ENCODE data around the gene C2orf15.
"Not testable (repeated sequence)": the region's sequence is repeated elsewhere in the genome, so short reads cannot be mapped to it uniquely, and the experiment has no call there.

Gene C2orf15

GRCh38 chr2:99188357-99188756, 46.9 kb downstream of the C2orf15 start:
- Histone ChIP-seq H3K4me1 (ENCODE audit: control insufficient read depth in 2 of 2, insufficient read depth in 1 of 2, low read depth in 1 of 2, low read length in 2 of 2) (no peaks in the 10 kb centered on the region), H3K79me1 (ENCODE audit: low read depth, low read length) (peaks cover 2% of the 10 kb centered on the region), H3K4me2 (ENCODE audit: insufficient read depth, low read length, poor library complexity, severe bottlenecking) (no peak overlapping the region), H3K27me3 (ENCODE audit: control insufficient read depth in 3 of 3, insufficient read depth in 3 of 3, low read depth in 1 of 3, low read length in 3 of 3) (no peaks in the 10 kb centered on the region), H2BK120ac (ENCODE audit: low read depth, low read length) (no peak overlapping the region), H2BK12ac (ENCODE audit: low read length) (no peak overlapping the region), H3K9ac (ENCODE audit: low read depth, low read length, poor library complexity) (no peak overlapping the region), H3K23ac (ENCODE audit: low read depth, low read length, poor library complexity) (no peak overlapping the region), H3K18ac (ENCODE audit: low read length) (no peak overlapping the region), H3K14ac (ENCODE audit: low read length) (no peak overlapping the region), H2AFZ (ENCODE audit: low read length) (no peak overlapping the region), H4K8ac (ENCODE audit: low read depth, low read length) (no peak overlapping the region), H3K4ac (ENCODE audit: low read length) (no peak overlapping the region), H2AK5ac (ENCODE audit: low read depth, low read length) (no peak overlapping the region), H3K4me3 (ENCODE audit: low read length in 2 of 2) (no peak overlapping the region), H2BK5ac (ENCODE audit: low read length) (no peak overlapping the region), H4K91ac (ENCODE audit: low read depth, low read length, poor library complexity) (no peak overlapping the region), H2BK15ac (ENCODE audit: low read length) (no peak overlapping the region), H3K36me3 (replicated peaks in 1 of 2; ENCODE audit: control insufficient read depth in 2 of 2, insufficient read depth in 2 of 2, low read length in 2 of 2) (peaks cover 6 to 71% of the 10 kb centered on the region in 2 donors), H3K9me3 (replicated peaks in 1 of 2; ENCODE audit: control insufficient read depth in 2 of 2, insufficient read depth in 1 of 2, low read depth in 1 of 2, low read length in 2 of 2) (peaks cover 2 to 4% of the 10 kb centered on the region in 2 donors), H3K27ac (replicated peaks; ENCODE audit: low read length) (no peak overlapping the region)
- no peak for DNase-seq (ENCODE audit: low spot score)
- no CpG with 5 or more reads among the region's 3 CpGs for WGBS, 2 donors (ENCODE audit: extremely low coverage in 2 of 2, insufficient read length in 2 of 2, insufficient replicate concordance in 1 of 2)

- H2AFZ ChIP-seq (ENCODE audit: low read length), result no peak overlapping the region
Observed at GRCh38 chr2:99190548-99190947, 49.0 kb downstream of the C2orf15 start.

GRCh38 chr2:99192364-99192763, 50.9 kb downstream of the C2orf15 start:
- H2BK12ac ChIP-seq (ENCODE audit: low read length); H3K9me3 ChIP-seq (replicated peaks in 1 of 2; ENCODE audit: control insufficient read depth in 2 of 2, insufficient read depth in 1 of 2, low read depth in 1 of 2, low read length in 2 of 2); H3K79me1 ChIP-seq (ENCODE audit: low read depth, low read length); H3K14ac ChIP-seq (ENCODE audit: low read length); H2AK5ac ChIP-seq (ENCODE audit: low read depth, low read length); H4K91ac ChIP-seq (ENCODE audit: low read depth, low read length, poor library complexity); H3K4me1 ChIP-seq (ENCODE audit: control insufficient read depth in 2 of 2, insufficient read depth in 1 of 2, low read depth in 1 of 2, low read length in 2 of 2); H3K23ac ChIP-seq (ENCODE audit: low read depth, low read length, poor library complexity); H3K4me2 ChIP-seq (ENCODE audit: insufficient read depth, low read length, poor library complexity, severe bottlenecking); H3K27me3 ChIP-seq (ENCODE audit: control insufficient read depth in 3 of 3, insufficient read depth in 3 of 3, low read depth in 1 of 3, low read length in 3 of 3); H4K8ac ChIP-seq (ENCODE audit: low read depth, low read length); H2BK15ac ChIP-seq (ENCODE audit: low read length); H3K4ac ChIP-seq (ENCODE audit: low read length); H2AFZ ChIP-seq (ENCODE audit: low read length); H3K9ac ChIP-seq (ENCODE audit: low read depth, low read length, poor library complexity); DNase-seq (ENCODE audit: low spot score); H3K18ac ChIP-seq (ENCODE audit: low read length); H2BK120ac ChIP-seq (ENCODE audit: low read depth, low read length); H2BK5ac ChIP-seq (ENCODE audit: low read length); H3K4me3 ChIP-seq (ENCODE audit: low read length in 2 of 2); H3K27ac ChIP-seq (replicated peaks; ENCODE audit: low read length): not testable (repeated sequence)
- no CpG with 5 or more reads among the region's 4 CpGs for WGBS, 2 donors (ENCODE audit: extremely low coverage in 2 of 2, insufficient read length in 2 of 2, insufficient replicate concordance in 1 of 2)
- peaks cover 12 to 91% of the 10 kb centered on the region in 2 donors for H3K36me3 ChIP-seq (replicated peaks in 1 of 2; ENCODE audit: control insufficient read depth in 2 of 2, insufficient read depth in 2 of 2, low read length in 2 of 2)

More at GRCh38 chr2:99190548-99190947, 49.0 kb downstream of the C2orf15 start:
- no peak for DNase-seq (ENCODE audit: low spot score)
- Histone ChIP-seq H3K9me3 (replicated peaks in 1 of 2; ENCODE audit: control insufficient read depth in 2 of 2, insufficient read depth in 1 of 2, low read depth in 1 of 2, low read length in 2 of 2) (peaks cover 0 to 2% of the 10 kb centered on the region in 2 donors), H4K8ac (ENCODE audit: low read depth, low read length) (no peak overlapping the region), H3K18ac (ENCODE audit: low read length) (no peak overlapping the region), H2AK5ac (ENCODE audit: low read depth, low read length) (no peak overlapping the region), H3K23ac (ENCODE audit: low read depth, low read length, poor library complexity) (no peak overlapping the region), H3K4me3 (ENCODE audit: low read length in 2 of 2) (no peak overlapping the region), H3K4ac (ENCODE audit: low read length) (no peak overlapping the region), H3K79me1 (ENCODE audit: low read depth, low read length) (no peaks in the 10 kb centered on the region), H3K4me1 (ENCODE audit: control insufficient read depth in 2 of 2, insufficient read depth in 1 of 2, low read depth in 1 of 2, low read length in 2 of 2) (no peaks in the 10 kb centered on the region), H2BK12ac (ENCODE audit: low read length) (no peak overlapping the region), H3K14ac (ENCODE audit: low read length) (no peak overlapping the region), H3K4me2 (ENCODE audit: insufficient read depth, low read length, poor library complexity, severe bottlenecking) (no peak overlapping the region), H4K91ac (ENCODE audit: low read depth, low read length, poor library complexity) (no peak overlapping the region), H2BK5ac (ENCODE audit: low read length) (no peak overlapping the region), H2BK15ac (ENCODE audit: low read length) (no peak overlapping the region), H3K9ac (ENCODE audit: low read depth, low read length, poor library complexity) (no peak overlapping the region), H3K36me3 (replicated peaks in 1 of 2; ENCODE audit: control insufficient read depth in 2 of 2, insufficient read depth in 2 of 2, low read length in 2 of 2) (peaks cover 6 to 85% of the 10 kb centered on the region in 2 donors), H3K27me3 (ENCODE audit: control insufficient read depth in 3 of 3, insufficient read depth in 3 of 3, low read depth in 1 of 3, low read length in 3 of 3) (no peaks in the 10 kb centered on the region), H2BK120ac (ENCODE audit: low read depth, low read length) (no peak overlapping the region), H3K27ac (replicated peaks; ENCODE audit: low read length) (no peak overlapping the region)
- no CpG with 5 or more reads among the region's 1 CpG for WGBS, 2 donors (ENCODE audit: extremely low coverage in 2 of 2, insufficient read length in 2 of 2, insufficient replicate concordance in 1 of 2)

GRCh38 chr2:99198103-99198841, 56.8 kb downstream of the C2orf15 start:
- Histone ChIP-seq H3K23ac (ENCODE audit: low read depth, low read length, poor library complexity) (no peak overlapping the region), H3K4ac (ENCODE audit: low read length) (no peak overlapping the region), H3K4me3 (ENCODE audit: low read length in 2 of 2) (no peak overlapping the region), H3K9ac (ENCODE audit: low read depth, low read length, poor library complexity) (no peak overlapping the region), H2AK5ac (ENCODE audit: low read depth, low read length) (no peak overlapping the region), H3K4me2 (ENCODE audit: insufficient read depth, low read length, poor library complexity, severe bottlenecking) (no peak overlapping the region), H2BK12ac (ENCODE audit: low read length) (no peak overlapping the region), H3K9me3 (replicated peaks in 1 of 2; ENCODE audit: control insufficient read depth in 2 of 2, insufficient read depth in 1 of 2, low read depth in 1 of 2, low read length in 2 of 2) (no peaks in the 10 kb centered on the region), H2BK15ac (ENCODE audit: low read length) (no peak overlapping the region), H2AFZ (ENCODE audit: low read length) (no peak overlapping the region), H3K36me3 (replicated peaks in 1 of 2; ENCODE audit: control insufficient read depth in 2 of 2, insufficient read depth in 2 of 2, low read length in 2 of 2) (peaks cover 14 to 83% of the 10 kb centered on the region in 2 donors), H2BK5ac (ENCODE audit: low read length) (no peak overlapping the region), H3K18ac (ENCODE audit: low read length) (no peak overlapping the region), H3K27ac (replicated peaks; ENCODE audit: low read length) (no peak overlapping the region), H4K8ac (ENCODE audit: low read depth, low read length) (no peak overlapping the region), H3K79me1 (ENCODE audit: low read depth, low read length) (no peaks in the 10 kb centered on the region), H3K27me3 (ENCODE audit: control insufficient read depth in 3 of 3, insufficient read depth in 3 of 3, low read depth in 1 of 3, low read length in 3 of 3) (no peaks in the 10 kb centered on the region), H3K4me1 (ENCODE audit: control insufficient read depth in 2 of 2, insufficient read depth in 1 of 2, low read depth in 1 of 2, low read length in 2 of 2) (no peaks in the 10 kb centered on the region), H2BK120ac (ENCODE audit: low read depth, low read length) (no peak overlapping the region), H4K91ac (ENCODE audit: low read depth, low read length, poor library complexity) (no peak overlapping the region), H3K14ac (ENCODE audit: low read length) (no peak overlapping the region)
- DNase-seq (ENCODE audit: low spot score), result no peak
- WGBS, 2 donors (ENCODE audit: extremely low coverage in 2 of 2, insufficient read length in 2 of 2, insufficient replicate concordance in 1 of 2), result no CpG with 5 or more reads among the region's 6 CpGs

All from neuronal stem cell (in vitro differentiated cells).